Testis (tissue), 2 donors: ENCODE data around the gene RRP15.

ENCODE experiments used
- CTCF ChIP-seq, 3 experiments: fragments of 450-650 bp in 2 of 3; fragments of 200-600 bp in 1 of 3; sonication (generic) in 1 of 3; IDR thresholded peaks; one replicate each; pipeline ENCODE4 v1.5.1; 2016 to 2019; ENCODE audit warnings: antibody characterized with exemption in 3 of 3, mild to moderate bottlenecking in 2 of 3, moderate library complexity in 1 of 3
- POLR2A ChIP-seq: fragments of 450-650 bp; IDR thresholded peaks from one replicate; pipeline ENCODE4 v1.6.1; 2017; ENCODE audit warnings: antibody characterized with exemption, mild to moderate bottlenecking, moderate library complexity

GRCh38 chr1:218350801-218351266, 65.7 kb downstream of the RRP15 start:
- TF ChIP-seq CTCF (IDR thresholded peaks at IDR 0.05) (no peak), POLR2A (no peak)
